ENCODE measurements around the gene ERN1.
"Not testable (repeated sequence)": the region's sequence is repeated elsewhere in the genome, so short reads cannot be mapped to it uniquely, and the experiment has no call there.

ERN1 gene

GRCh38 chr17:64130559-64131001 lies 636 bp upstream of the ERN1 start:
- Histone ChIP-seq H3K9ac (ENCODE audit: low read length) (peak overlapping the region; percentile 74), H3K27ac (ENCODE audit: low read depth, low read length) (peak overlapping the region; percentile 83), H3K4me1 (ENCODE audit: insufficient read depth, low read length) (peaks cover 16% of the 10 kb centered on the region), H3K36me3 (ENCODE audit: insufficient read depth, low read length) (no peaks in the 10 kb centered on the region), H3K27me3 (ENCODE audit: control insufficient read depth in 1 of 2, insufficient read depth in 2 of 2, low read length in 2 of 2) (no peaks in the 10 kb centered on the region), H3K9me3 (ENCODE audit: low read length) (no peaks in the 10 kb centered on the region), H3K4me3 (ENCODE audit: low read depth in 1 of 2, low read length in 2 of 2) (peak overlapping the region; percentile 29 to 55)

- Histone ChIP-seq H3K4me3 (ENCODE audit: low read depth in 1 of 2, low read length in 2 of 2) (peak overlapping the region; percentile 91 to 96), H3K9me3 (ENCODE audit: low read length) (no peaks in the 10 kb centered on the region), H3K27me3 (ENCODE audit: control insufficient read depth in 1 of 2, insufficient read depth in 2 of 2, low read length in 2 of 2) (no peaks in the 10 kb centered on the region), H3K36me3 (ENCODE audit: insufficient read depth, low read length) (no peaks in the 10 kb centered on the region), H3K9ac (ENCODE audit: low read length) (peak overlapping the region; percentile 39), H3K4me1 (ENCODE audit: insufficient read depth, low read length) (peaks cover 16% of the 10 kb centered on the region), H3K27ac (ENCODE audit: low read depth, low read length) (peak overlapping the region; percentile 92)
Measured at GRCh38 chr17:64129515-64129764, 504 bp downstream of the ERN1 start.

GRCh38 chr17:64128787-64129514 lies 993 bp downstream of the ERN1 start:
- no peaks in the 10 kb centered on the region for H3K27me3 ChIP-seq (ENCODE audit: control insufficient read depth in 1 of 2, insufficient read depth in 2 of 2, low read length in 2 of 2)
- peaks cover 16% of the 10 kb centered on the region for H3K4me1 ChIP-seq (ENCODE audit: insufficient read depth, low read length)
- peak overlapping the region; percentile 92 for H3K27ac ChIP-seq (ENCODE audit: low read depth, low read length)
- no peaks in the 10 kb centered on the region for H3K36me3 ChIP-seq (ENCODE audit: insufficient read depth, low read length)
- H3K4me3 ChIP-seq (ENCODE audit: low read depth in 1 of 2, low read length in 2 of 2) = peak overlapping the region; percentile 91 to 96
- H3K9ac ChIP-seq (ENCODE audit: low read length) = peak overlapping the region; percentile 39
- no peaks in the 10 kb centered on the region for H3K9me3 ChIP-seq (ENCODE audit: low read length)

- H3K9ac ChIP-seq (ENCODE audit: low read length) = no peak overlapping the region
- H3K4me1 ChIP-seq (ENCODE audit: insufficient read depth, low read length) = peaks cover 16% of the 10 kb centered on the region
- H3K27me3 ChIP-seq (ENCODE audit: control insufficient read depth in 1 of 2, insufficient read depth in 2 of 2, low read length in 2 of 2) = no peaks in the 10 kb centered on the region
- H3K27ac ChIP-seq (ENCODE audit: low read depth, low read length) = no peak overlapping the region
- no peaks in the 10 kb centered on the region for H3K36me3 ChIP-seq (ENCODE audit: insufficient read depth, low read length)
- H3K4me3 ChIP-seq (ENCODE audit: low read depth in 1 of 2, low read length in 2 of 2) = no peak overlapping the region
- H3K9me3 ChIP-seq (ENCODE audit: low read length) = no peaks in the 10 kb centered on the region
Measured at GRCh38 chr17:64126918-64127317, 3.0 kb downstream of the ERN1 start.

GRCh38 chr17:64125937-64126336 lies 4.0 kb downstream of the ERN1 start:
- H3K36me3 ChIP-seq (ENCODE audit: insufficient read depth, low read length) = no peaks in the 10 kb centered on the region
- H3K4me1 ChIP-seq (ENCODE audit: insufficient read depth, low read length) = peaks cover 13% of the 10 kb centered on the region
- H3K9ac ChIP-seq (ENCODE audit: low read length) = no peak overlapping the region
- no peaks in the 10 kb centered on the region for H3K9me3 ChIP-seq (ENCODE audit: low read length)
- no peak overlapping the region for H3K27ac ChIP-seq (ENCODE audit: low read depth, low read length)
- H3K27me3 ChIP-seq (ENCODE audit: control insufficient read depth in 1 of 2, insufficient read depth in 2 of 2, low read length in 2 of 2) = no peaks in the 10 kb centered on the region
- no peak overlapping the region for H3K4me3 ChIP-seq (ENCODE audit: low read depth in 1 of 2, low read length in 2 of 2)

GRCh38 chr17:64124609-64125008 lies 5.3 kb downstream of the ERN1 start:
- Histone ChIP-seq H3K9me3 (ENCODE audit: low read length) (no peaks in the 10 kb centered on the region), H3K27me3 (ENCODE audit: control insufficient read depth in 1 of 2, insufficient read depth in 2 of 2, low read length in 2 of 2) (no peaks in the 10 kb centered on the region), H3K4me3 (ENCODE audit: low read depth in 1 of 2, low read length in 2 of 2) (no peak overlapping the region), H3K4me1 (ENCODE audit: insufficient read depth, low read length) (peaks cover 8% of the 10 kb centered on the region), H3K27ac (ENCODE audit: low read depth, low read length) (no peak overlapping the region), H3K36me3 (ENCODE audit: insufficient read depth, low read length) (no peaks in the 10 kb centered on the region), H3K9ac (ENCODE audit: low read length) (no peak overlapping the region)

- no peak overlapping the region for H3K27ac ChIP-seq (ENCODE audit: low read depth, low read length)
- H3K27me3 ChIP-seq (ENCODE audit: control insufficient read depth in 1 of 2, insufficient read depth in 2 of 2, low read length in 2 of 2) = no peaks in the 10 kb centered on the region
- peaks cover 8% of the 10 kb centered on the region for H3K4me1 ChIP-seq (ENCODE audit: insufficient read depth, low read length)
- H3K4me3 ChIP-seq (ENCODE audit: low read depth in 1 of 2, low read length in 2 of 2) = no peak overlapping the region
- H3K9ac ChIP-seq (ENCODE audit: low read length) = no peak overlapping the region
- H3K36me3 ChIP-seq (ENCODE audit: insufficient read depth, low read length) = no peaks in the 10 kb centered on the region
- no peaks in the 10 kb centered on the region for H3K9me3 ChIP-seq (ENCODE audit: low read length)
Measured at GRCh38 chr17:64123114-64123513, 6.8 kb downstream of the ERN1 start.

- not testable (repeated sequence) for H3K4me3 ChIP-seq (ENCODE audit: low read depth in 1 of 2, low read length in 2 of 2); H3K9ac ChIP-seq (ENCODE audit: low read length); H3K27ac ChIP-seq (ENCODE audit: low read depth, low read length); H3K27me3 ChIP-seq (ENCODE audit: control insufficient read depth in 1 of 2, insufficient read depth in 2 of 2, low read length in 2 of 2); H3K36me3 ChIP-seq (ENCODE audit: insufficient read depth, low read length); H3K9me3 ChIP-seq (ENCODE audit: low read length)
- peaks cover 13% of the 10 kb centered on the region for H3K4me1 ChIP-seq (ENCODE audit: insufficient read depth, low read length)
Measured at GRCh38 chr17:64120972-64121786, 8.8 kb downstream of the ERN1 start.

GRCh38 chr17:64120159-64120810 lies 9.7 kb downstream of the ERN1 start:
- H3K4me3 ChIP-seq (ENCODE audit: low read depth in 1 of 2, low read length in 2 of 2) = no peak overlapping the region
- no peaks in the 10 kb centered on the region for H3K27me3 ChIP-seq (ENCODE audit: control insufficient read depth in 1 of 2, insufficient read depth in 2 of 2, low read length in 2 of 2)
- H3K9ac ChIP-seq (ENCODE audit: low read length) = no peak overlapping the region
- peaks cover 13% of the 10 kb centered on the region for H3K4me1 ChIP-seq (ENCODE audit: insufficient read depth, low read length)
- H3K36me3 ChIP-seq (ENCODE audit: insufficient read depth, low read length) = no peaks in the 10 kb centered on the region
- H3K9me3 ChIP-seq (ENCODE audit: low read length) = no peaks in the 10 kb centered on the region
- H3K27ac ChIP-seq (ENCODE audit: low read depth, low read length) = no peak overlapping the region

GRCh38 chr17:64117981-64118979 lies 11.7 kb downstream of the ERN1 start:
- peak overlapping the region in 1 of 2 donors; percentile 21 for H3K4me3 ChIP-seq (ENCODE audit: low read depth in 1 of 2, low read length in 2 of 2)
- no peak overlapping the region for H3K27ac ChIP-seq (ENCODE audit: low read depth, low read length)
- H3K9me3 ChIP-seq (ENCODE audit: low read length) = no peaks in the 10 kb centered on the region
- no peak overlapping the region for H3K9ac ChIP-seq (ENCODE audit: low read length)
- H3K4me1 ChIP-seq (ENCODE audit: insufficient read depth, low read length) = peaks cover 13% of the 10 kb centered on the region
- H3K27me3 ChIP-seq (ENCODE audit: control insufficient read depth in 1 of 2, insufficient read depth in 2 of 2, low read length in 2 of 2) = no peaks in the 10 kb centered on the region
- no peaks in the 10 kb centered on the region for H3K36me3 ChIP-seq (ENCODE audit: insufficient read depth, low read length)

All from muscle layer of colon (tissue), 2 donors.